DND-41 (cell line): ENCODE data around the gene LLGL2.

ENCODE experiments used
- ATAC-seq: fragments of 200-7000 bp; cut with Tn5 transposase; 3 replicates; pipeline ENCODE4 v1.9.1; 2021; ENCODE audit warnings: low read depth; ENCODE audit not compliant: insufficient read depth
- DNase-seq: peaks from one replicate; pipeline ENCODE4 v3.0.0-alpha.2; 2020
- H2AFZ ChIP-seq: 2 replicates; pipeline ENCODE4 v1.6.0; 2012; ENCODE audit warnings: low read depth, low read length
- H3K27ac ChIP-seq: 2 replicates; pipeline ENCODE4 v1.5.1; 2012; ENCODE audit warnings: low read length, inconsistent platforms
- H3K27me3 ChIP-seq: fragments of 200-600 bp; sonication (generic); 2 replicates; pipeline ENCODE4 v1.6.0; 2012; ENCODE audit warnings: low read length, mild to moderate bottlenecking, inconsistent platforms; ENCODE audit not compliant: insufficient read depth, poor library complexity
- H3K36me3 ChIP-seq: 2 replicates; pipeline ENCODE4 v1.5.1; 2012; ENCODE audit warnings: low read length, inconsistent platforms; ENCODE audit not compliant: insufficient read depth
- H3K4me1 ChIP-seq: 2 replicates; pipeline ENCODE4 v1.5.1; 2012; ENCODE audit warnings: mild to moderate bottlenecking, low read length; ENCODE audit not compliant: insufficient read depth
- H3K4me2 ChIP-seq: 2 replicates; pipeline ENCODE4 v1.6.0; 2012; ENCODE audit warnings: mild to moderate bottlenecking, moderate library complexity, low read length, inconsistent platforms; ENCODE audit not compliant: insufficient read depth
- H3K4me3 ChIP-seq, 2 experiments: fragments of 200-600 bp in 1 of 2; shearing (Covaris generic) in 1 of 2; 2 replicates each; pipeline ENCODE4 v1.5.1; 2012 to 2016; ENCODE audit warnings: inconsistent platforms in 2 of 2, low read length in 2 of 2, mild to moderate bottlenecking in 2 of 2, low read depth in 1 of 2, moderate library complexity in 1 of 2
- H3K79me2 ChIP-seq: 2 replicates; pipeline ENCODE4 v1.6.0; 2012; ENCODE audit warnings: low read length, inconsistent platforms; ENCODE audit not compliant: insufficient read depth
- H3K9ac ChIP-seq: 2 replicates; pipeline ENCODE4 v1.6.0; 2012; ENCODE audit warnings: low read depth, mild to moderate bottlenecking, inconsistent platforms, low read length, moderate library complexity
- H3K9me3 ChIP-seq: 2 replicates; pipeline ENCODE4 v1.5.1; 2012; ENCODE audit warnings: low read length, moderate library complexity, mild to moderate bottlenecking, inconsistent platforms; ENCODE audit not compliant: insufficient read depth, severe bottlenecking
- H4K20me1 ChIP-seq: 2 replicates; pipeline ENCODE4 v1.6.0; 2012; ENCODE audit warnings: low read length; ENCODE audit not compliant: insufficient read depth
- EZH2 ChIP-seq: IDR thresholded peaks from 3 replicates; pipeline ENCODE4 v1.6.1; 2012; ENCODE audit warnings: borderline replicate concordance, low read depth, mild to moderate bottlenecking, moderate library complexity, low read length, inconsistent platforms; ENCODE audit not compliant: severe bottlenecking
- TF ChIP-seq, protein P1 (sequence below): IDR thresholded peaks from 2 replicates; pipeline ENCODE4 v1.5.1; 2012; ENCODE audit warnings: borderline replicate concordance, low read length, moderate library complexity, mild to moderate bottlenecking; ENCODE audit not compliant: poor library complexity, severe bottlenecking; ENCODE audit errors: extremely low read depth

LLGL2 gene

DNA sequence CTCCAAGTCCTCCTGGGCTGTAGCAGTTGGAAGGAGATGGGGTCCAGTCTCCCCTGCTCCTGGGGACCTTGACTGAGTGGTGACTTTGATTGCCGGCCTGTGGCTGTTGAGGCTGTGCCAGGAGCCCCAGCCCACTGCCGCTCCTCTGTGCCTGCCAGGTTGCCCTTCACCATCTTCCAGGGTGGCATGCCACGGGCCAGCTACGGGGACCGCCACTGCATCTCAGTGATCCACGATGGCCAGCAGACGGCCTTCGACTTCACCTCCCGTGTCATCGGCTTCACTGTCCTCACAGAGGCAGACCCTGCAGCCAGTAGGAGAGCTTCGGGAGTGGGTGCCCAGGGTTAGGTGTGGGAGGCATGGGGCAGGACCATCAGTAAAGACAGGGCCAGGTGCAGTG lies 38.7 kb downstream of the LLGL2 start:
- H3K9me3 ChIP-seq, result no peaks in the 10 kb centered on the region
- H3K27ac ChIP-seq, result no peak overlapping the region
- H2AFZ ChIP-seq, result no peak overlapping the region
- TF ChIP-seq EZH2, result no peak
- TF ChIP-seq, protein P1, sequence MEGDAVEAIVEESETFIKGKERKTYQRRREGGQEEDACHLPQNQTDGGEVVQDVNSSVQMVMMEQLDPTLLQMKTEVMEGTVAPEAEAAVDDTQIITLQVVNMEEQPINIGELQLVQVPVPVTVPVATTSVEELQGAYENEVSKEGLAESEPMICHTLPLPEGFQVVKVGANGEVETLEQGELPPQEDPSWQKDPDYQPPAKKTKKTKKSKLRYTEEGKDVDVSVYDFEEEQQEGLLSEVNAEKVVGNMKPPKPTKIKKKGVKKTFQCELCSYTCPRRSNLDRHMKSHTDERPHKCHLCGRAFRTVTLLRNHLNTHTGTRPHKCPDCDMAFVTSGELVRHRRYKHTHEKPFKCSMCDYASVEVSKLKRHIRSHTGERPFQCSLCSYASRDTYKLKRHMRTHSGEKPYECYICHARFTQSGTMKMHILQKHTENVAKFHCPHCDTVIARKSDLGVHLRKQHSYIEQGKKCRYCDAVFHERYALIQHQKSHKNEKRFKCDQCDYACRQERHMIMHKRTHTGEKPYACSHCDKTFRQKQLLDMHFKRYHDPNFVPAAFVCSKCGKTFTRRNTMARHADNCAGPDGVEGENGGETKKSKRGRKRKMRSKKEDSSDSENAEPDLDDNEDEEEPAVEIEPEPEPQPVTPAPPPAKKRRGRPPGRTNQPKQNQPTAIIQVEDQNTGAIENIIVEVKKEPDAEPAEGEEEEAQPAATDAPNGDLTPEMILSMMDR, result no peak
- no peak overlapping the region for H3K4me2 ChIP-seq
- H3K36me3 ChIP-seq, result no peaks in the 10 kb centered on the region
- no peak overlapping the region for H3K9ac ChIP-seq
- no peak for ATAC-seq
- H3K4me3 ChIP-seq, result no peak overlapping the region
- H3K27me3 ChIP-seq, result no peaks in the 10 kb centered on the region
- no peaks in the 10 kb centered on the region for H3K4me1 ChIP-seq
- H3K79me2 ChIP-seq, result no peaks in the 10 kb centered on the region
- no peak for DNase-seq
- no peaks in the 10 kb centered on the region for H4K20me1 ChIP-seq

DNA sequence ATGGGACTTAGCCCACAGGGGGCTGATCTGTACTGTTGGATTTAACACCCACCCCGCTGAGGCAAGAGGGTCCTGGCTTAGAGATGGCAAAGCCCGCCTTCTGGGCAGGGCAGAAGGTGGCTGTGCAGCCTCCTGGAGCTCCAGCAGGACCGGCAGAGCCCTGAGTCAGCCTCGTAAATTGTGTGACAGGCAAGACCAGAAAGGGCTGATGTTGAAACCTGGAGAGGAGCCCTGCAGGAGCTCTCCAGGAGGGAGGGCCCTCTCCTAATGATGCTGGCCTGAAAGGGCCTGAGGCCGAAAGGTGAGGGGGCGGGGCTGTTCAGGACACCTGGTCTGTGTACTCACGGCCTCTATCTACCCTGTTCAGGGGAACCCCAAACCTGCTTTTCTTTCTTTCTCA lies 39.6 kb downstream of the LLGL2 start:
- H3K27me3 ChIP-seq, result no peaks in the 10 kb centered on the region
- no peak overlapping the region for H3K27ac ChIP-seq
- no peak overlapping the region for H3K4me2 ChIP-seq
- H2AFZ ChIP-seq, result no peak overlapping the region
- TF ChIP-seq, protein P1, result no peak
- no peak for TF ChIP-seq EZH2
- no peaks in the 10 kb centered on the region for H4K20me1 ChIP-seq
- DNase-seq (no peak), ATAC-seq (no peak)
- no peak overlapping the region for H3K4me3 ChIP-seq
- H3K36me3 ChIP-seq, result no peaks in the 10 kb centered on the region
- no peaks in the 10 kb centered on the region for H3K4me1 ChIP-seq
- H3K9me3 ChIP-seq, result no peaks in the 10 kb centered on the region
- no peak overlapping the region for H3K9ac ChIP-seq
- no peaks in the 10 kb centered on the region for H3K79me2 ChIP-seq

DNA sequence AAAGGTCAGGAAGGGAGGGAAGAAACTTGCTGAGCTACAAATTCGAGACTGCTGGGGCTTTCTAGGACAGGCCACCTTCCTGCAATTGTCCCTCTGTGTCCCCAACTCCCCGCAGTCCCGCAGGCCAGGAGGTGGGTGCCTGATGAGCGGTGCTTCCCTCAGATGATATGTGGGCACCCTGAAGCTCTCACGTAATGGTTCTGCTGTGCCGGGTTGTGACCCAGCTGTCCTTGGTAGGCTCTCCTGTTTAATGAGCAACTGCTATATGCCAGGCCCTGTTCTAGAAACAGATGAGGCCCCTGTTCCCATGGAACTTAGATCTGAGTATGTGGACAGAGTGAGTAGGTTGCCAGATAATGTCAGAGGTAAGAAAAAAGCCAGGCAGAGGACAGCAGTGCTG lies 40.1 kb downstream of the LLGL2 start:
- H3K9me3 ChIP-seq, result no peaks in the 10 kb centered on the region
- no peaks in the 10 kb centered on the region for H3K36me3 ChIP-seq
- H3K4me2 ChIP-seq, result no peak overlapping the region
- no peak overlapping the region for H3K27ac ChIP-seq
- no peaks in the 10 kb centered on the region for H3K4me1 ChIP-seq
- no peaks in the 10 kb centered on the region for H4K20me1 ChIP-seq
- DNase-seq, result no peak
- no peak for ATAC-seq
- TF ChIP-seq EZH2, result no peak
- TF ChIP-seq, protein P1, result no peak
- no peak overlapping the region for H3K9ac ChIP-seq
- H3K79me2 ChIP-seq, result no peaks in the 10 kb centered on the region
- H3K4me3 ChIP-seq, result no peak overlapping the region
- H3K27me3 ChIP-seq, result no peaks in the 10 kb centered on the region
- H2AFZ ChIP-seq, result no peak overlapping the region

DNA sequence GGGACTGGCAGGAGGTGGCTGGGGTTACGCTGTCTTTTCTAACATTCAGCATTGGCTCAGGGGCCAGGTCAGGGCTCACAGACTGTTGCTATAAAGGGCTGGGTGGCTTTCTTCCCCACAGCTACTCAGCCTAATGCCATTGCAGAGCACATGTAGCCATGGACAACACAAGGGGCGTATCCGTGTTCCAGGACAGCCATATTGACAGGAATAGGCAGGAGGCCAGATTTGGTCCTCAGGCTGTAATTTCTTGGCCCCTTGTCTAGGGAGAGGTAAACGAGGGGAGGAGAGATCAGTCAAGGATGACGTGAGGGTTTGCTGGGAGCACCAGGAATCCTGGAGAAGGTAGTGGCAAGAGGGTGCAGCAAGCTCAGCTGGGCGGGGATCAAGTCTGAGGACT lies 40.9 kb downstream of the LLGL2 start:
- Histone ChIP-seq H3K4me1 (no peaks in the 10 kb centered on the region), H2AFZ (no peak overlapping the region), H3K36me3 (no peaks in the 10 kb centered on the region), H3K9me3 (no peaks in the 10 kb centered on the region), H3K79me2 (no peaks in the 10 kb centered on the region), H3K27ac (no peak overlapping the region), H3K4me3 (no peak overlapping the region), H3K4me2 (no peak overlapping the region), H3K9ac (no peak overlapping the region), H4K20me1 (no peaks in the 10 kb centered on the region), H3K27me3 (no peaks in the 10 kb centered on the region)
- ATAC-seq, result no peak
- TF ChIP-seq, protein P1, result no peak
- no peak for TF ChIP-seq EZH2
- DNase-seq, result no peak
